DOHH2 (cell line): Measurements from ENCODE around the gene IGSF9B.

ENCODE experiments used
- CTCF ChIP-seq: fragments of 200-600 bp; sonication (generic); IDR thresholded peaks from one replicate; pipeline ENCODE4 v1.5.1; 2014; ENCODE audit warnings: antibody characterized with exemption, mild to moderate bottlenecking, low read depth, low read length; ENCODE audit not compliant: poor library complexity, severe bottlenecking
- EZH2phosphoT487 ChIP-seq: fragments of 200-600 bp; sonication (generic); IDR thresholded peaks from 2 replicates; pipeline ENCODE4 v1.6.1; 2017; ENCODE audit warnings: borderline replicate concordance, mild to moderate bottlenecking, antibody characterized with exemption, low read length, moderate library complexity, mixed read lengths

GRCh38 chr11:133937015-133937414 lies 19.8 kb downstream of the IGSF9B start:
- TF ChIP-seq EZH2phosphoT487: no peak
- TF ChIP-seq CTCF: no peak
